Measurements from ENCODE around the gene NDRG2. TPM values are rescaled to one million over a fixed set of nuclear protein-coding genes. Genes with fewer than 3 reads are reported as not detected.

Gene NDRG2
- total and polyA plus RNA-seq, 11 donors = 187 to 661 (median 314) TPM

GRCh38 chr14:21070083-21070609 is 45.3 kb upstream of the NDRG2 start, which contains the start of gene ARHGEF40:
ARHGEF40 (plus strand) TSS chr14:21070304; CDS start chr14:21070397, 93 bp downstream.
- 0 to 1% (median 0%) methylated on average over 10 to 63 of the region's 63 CpGs for WGBS, 4 donors
- TF ChIP-seq CTCF (IDR thresholded peaks at IDR 0.05) = no peak
- peak in 1 of 2 donors; percentile 61 for TF ChIP-seq POLR2A (IDR thresholded peaks at IDR 0.05)
- ATAC-seq = peak in 3 of 4 donors; percentile 32 to 73 (median 69)

GRCh38 chr14:21069388-21070082 is 44.7 kb upstream of the NDRG2 start:
- Histone ChIP-seq H3K4me3 (peak overlapping the region; percentile 68 to 99 (median 82)), H3K27me3 (peaks cover 0 to 6% (median 0%) of the 10 kb centered on the region in 9 donors), H3K4me1 (peaks cover 0 to 40% (median 28%) of the 10 kb centered on the region in 12 donors), H3K9me3 (no peaks in the 10 kb centered on the region), H3K36me3 (peaks cover 0 to 20% (median 13%) of the 10 kb centered on the region in 9 donors), H3K27ac (peak overlapping the region; percentile 86 to 99 (median 92))
- WGBS, 4 donors = 0 to 3% (median 1%) methylated on average over 30 to 40 of the region's 40 CpGs
- ATAC-seq (peak in 3 of 4 donors; percentile 4 to 31 (median 22)), DNase-seq (peak; percentile 62 to 73 (median 66))
- TF ChIP-seq CTCF (IDR thresholded peaks at IDR 0.05) (no peak), POLR2A (IDR thresholded peaks at IDR 0.05) (no peak)
- intact Hi-C loops (cut with DNase I) = loop anchor here (1.0 to 5.0 kb wide), 8 partner anchors 21 to 38 kb away; partner anchors contain the start of gene TMEM253 (in 1 of the 10)

More at GRCh38 chr14:21070083-21070609, 45.3 kb upstream of the NDRG2 start, which contains the start of gene ARHGEF40:
- peaks cover 0 to 40% (median 28%) of the 10 kb centered on the region in 12 donors for H3K4me1 ChIP-seq
- no peaks in the 10 kb centered on the region for H3K9me3 ChIP-seq
- intact Hi-C loops (cut with DNase I) = loop anchor here in 4 of 10 donors (1.0 to 2.0 kb wide), 4 partner anchors 23 to 35 kb away; no protein-coding TSS in a partner anchor
- DNase-seq = peak; percentile 77 to 89 (median 81)
- peak within 1 kb of the TSS; percentile 86 to 99 (median 92) for H3K27ac ChIP-seq
- H3K36me3 ChIP-seq = peaks cover 0 to 26% (median 19%) of the 10 kb centered on the region in 9 donors
- H3K27me3 ChIP-seq = peaks cover 0 to 6% (median 0%) of the 10 kb centered on the region in 9 donors
- peak within 1 kb of the TSS; percentile 68 to 99 (median 82) for H3K4me3 ChIP-seq

GRCh38 chr14:21068521-21069387 is 43.9 kb upstream of the NDRG2 start:
- peak; percentile 23 to 46 (median 32) for ATAC-seq
- peak overlapping the region; percentile 14 to 99 (median 82) for H3K4me3 ChIP-seq
- H3K9me3 ChIP-seq = no peaks in the 10 kb centered on the region
- intact Hi-C loops (cut with DNase I) = loop anchor here in 9 of 10 donors (1.0 to 5.0 kb wide), 8 partner anchors 22 to 39 kb away; partner anchors contain the start of gene TMEM253 (in 1 of the 9)
- peak overlapping the region in 11 of 12 donors; percentile 87 to 99 (median 93) for H3K27ac ChIP-seq
- H3K27me3 ChIP-seq = peaks cover 0 to 6% (median 0%) of the 10 kb centered on the region in 9 donors
- H3K36me3 ChIP-seq = peaks cover 0 to 12% (median 5%) of the 10 kb centered on the region in 9 donors
- H3K4me1 ChIP-seq = peaks cover 0 to 40% (median 28%) of the 10 kb centered on the region in 12 donors
- 2 to 4% (median 3%) methylated on average over 43 to 45 of the region's 45 CpGs for WGBS, 4 donors
- peak in 4 of 5 donors; percentile 57 to 69 (median 66) for DNase-seq
- TF ChIP-seq POLR2A (IDR thresholded peaks at IDR 0.05) (no peak), CTCF (IDR thresholded peaks at IDR 0.05) (peak; percentile 57 to 79 (median 67))
